PC-3 (cell line): ENCODE data around the gene CYP8B1. TPM values are rescaled to one million over a fixed set of nuclear protein-coding genes. Genes with fewer than 3 reads are reported as not detected.
A peak's percentile ranks its signal among the peaks of the same experiment; 100 is the strongest.

Source experiments
- ATAC-seq: fragments of 200-7000 bp; cut with Tn5 transposase; 2 replicates; pipeline ENCODE4 v1.9.1; 2020; ENCODE audit warnings: mild to moderate bottlenecking, moderate library complexity
- BruUV-seq: library from RNA; stranded (reverse); fragments of 400-500 nt; replicated peaks from 2 replicates; lab custom pipeline; 2021; lab: Mats Ljungman, UMichigan
- CTCF ChIA-PET: fragments of 300-600 bp; sonication (Branson Sonifier 250); formaldehyde crosslinking; loops from one replicate; lab custom pipeline; 2022; ENCODE audit warnings: antibody characterized with exemption; lab: Charles Lee
- POLR2A ChIA-PET: fragments of 300-600 bp; sonication (Branson Sonifier 250); formaldehyde crosslinking; loops from one replicate; lab custom pipeline; 2022; ENCODE audit warnings: antibody characterized with exemption; ENCODE audit not compliant: unreplicated experiment; lab: Charles Lee
- DNase-seq: peaks from one replicate; pipeline ENCODE4 v3.0.0-alpha.2; 2015
- H2AFZ ChIP-seq: fragments of 300-600 bp; sonication (generic); 2 replicates; pipeline ENCODE4 v1.6.0; 2016; ENCODE audit warnings: antibody characterized with exemption, low read length
- H3F3A ChIP-seq: fragments of 300-600 bp; sonication (generic); one replicate; pipeline ENCODE4 v1.6.0; 2017; ENCODE audit warnings: antibody characterized with exemption, low read length, control low read depth, mild to moderate bottlenecking; ENCODE audit not compliant: unreplicated experiment
- H3K27ac ChIP-seq: fragments of 300-600 bp; sonication (generic); 2 replicates; pipeline ENCODE4 v1.5.1; 2016; ENCODE audit warnings: mild to moderate bottlenecking, low read length
- H3K27me3 ChIP-seq: fragments of 300-600 bp; sonication (generic); 2 replicates; pipeline ENCODE4 v1.6.1; 2016; ENCODE audit warnings: low read length, mixed read lengths
- H3K36me3 ChIP-seq: fragments of 300-600 bp; sonication (generic); 2 replicates; pipeline ENCODE4 v1.6.1; 2016; ENCODE audit warnings: low read depth, mixed run types, low read length, mixed read lengths
- H3K4me1 ChIP-seq: fragments of 300-600 bp; sonication (generic); 2 replicates; pipeline ENCODE4 v1.5.1; 2016; ENCODE audit warnings: low read length; ENCODE audit not compliant: insufficient read depth
- H3K4me2 ChIP-seq: fragments of 300-600 bp; sonication (generic); 2 replicates; pipeline ENCODE4 v1.6.0; 2016; ENCODE audit warnings: low read length
- H3K4me3 ChIP-seq: fragments of 300-600 bp; sonication (generic); 2 replicates; pipeline ENCODE4 v1.5.1; 2016; ENCODE audit warnings: mild to moderate bottlenecking, low read length, mixed read lengths
- H3K79me2 ChIP-seq: fragments of 300-600 bp; sonication (generic); 2 replicates; pipeline ENCODE4 v1.6.1; 2017; ENCODE audit warnings: low read length, mixed read lengths
- H3K9ac ChIP-seq: fragments of 300-600 bp; sonication (generic); 2 replicates; pipeline ENCODE4 v1.6.0; 2016; ENCODE audit warnings: mild to moderate bottlenecking, low read length
- H3K9me2 ChIP-seq: fragments of 300-600 bp; sonication (generic); replicated peaks from 2 replicates; pipeline ENCODE4 v1.6.1; 2016; ENCODE audit warnings: mixed run types, low read length, mixed read lengths
- H3K9me3 ChIP-seq: fragments of 300-600 bp; sonication (generic); 2 replicates; pipeline ENCODE4 v1.6.1; 2016; ENCODE audit warnings: low read length, mixed read lengths
- H4K20me1 ChIP-seq: fragments of 300-600 bp; sonication (generic); 2 replicates; pipeline ENCODE4 v1.6.1; 2016; ENCODE audit warnings: low read length, mixed read lengths
- CTCF ChIP-seq: fragments of 300-600 bp; sonication (generic); conservative IDR thresholded peaks from 2 replicates; pipeline ENCODE4 v1.5.1; 2017; ENCODE audit warnings: antibody characterized with exemption, low read depth, mild to moderate bottlenecking, low read length
- EZH2 ChIP-seq: fragments of 300-600 bp; sonication (generic); IDR thresholded peaks from one replicate; pipeline ENCODE4 v1.6.1; 2017; ENCODE audit warnings: antibody characterized with exemption, mild to moderate bottlenecking, low read length; ENCODE audit not compliant: unreplicated experiment
- EZH2phosphoT487 ChIP-seq: fragments of 300-600 bp; sonication (generic); IDR thresholded peaks from 2 replicates; pipeline ENCODE4 v1.6.1; 2018; ENCODE audit warnings: mild to moderate bottlenecking, antibody characterized with exemption, low read length, borderline replicate concordance
- intact Hi-C: fragments of 100-400 bp; cut with micrococcal nuclease; formaldehyde crosslinking; loops from 2 replicates; pipeline ENCODE4 v1.9.0; 2023
- total RNA-seq: library from RNA; depleted of rRNA; stranded (reverse); fragments of >200 nt; gene quantifications from 2 replicates; pipeline ENCODE4 v1.2.3, GENCODE V29; 2014

CYP8B1 gene
- total RNA-seq, 1 experiment from 2014 or later = not detected

GRCh38 chr3:42914771-42915515 lies 39.3 kb upstream of the CYP8B1 start:
- H3K27ac ChIP-seq = no peak overlapping the region
- DNase-seq (peak; percentile 8), ATAC-seq (no peak)
- ChIA-PET POLR2A (no interaction called here), CTCF (no interaction called here)
- H3K4me3 ChIP-seq = no peak overlapping the region
- peaks cover 35% of the 10 kb centered on the region for H3K9me3 ChIP-seq
- H3K9ac ChIP-seq = no peak overlapping the region
- intact Hi-C loops = no loop called here
- no peaks in the 10 kb centered on the region for H3K4me1 ChIP-seq
- no peaks in the 10 kb centered on the region for H3K27me3 ChIP-seq
- peaks cover 8% of the 10 kb centered on the region; the same call in 1 of the 2 replicates for H3K36me3 ChIP-seq
- no peak overlapping the region for H3K4me2 ChIP-seq
- H3K9me2 ChIP-seq = no peaks in the 10 kb centered on the region
- TF ChIP-seq EZH2phosphoT487 = no peak
- no peak for TF ChIP-seq EZH2
- TF ChIP-seq CTCF = no peak
- no peaks in the 10 kb centered on the region for H3K79me2 ChIP-seq
- BruUV-seq = no TSS peak
- no peaks in the 10 kb centered on the region for H4K20me1 ChIP-seq
- H3F3A ChIP-seq = no peaks in the 10 kb centered on the region
- H2AFZ ChIP-seq = no peak overlapping the region

GRCh38 chr3:42911551-42911950 lies 35.9 kb upstream of the CYP8B1 start:
- intact Hi-C loops = no loop called here
- DNase-seq = no peak
- no peaks in the 10 kb centered on the region for H3K9me2 ChIP-seq
- no peak overlapping the region for H2AFZ ChIP-seq
- H3K4me3 ChIP-seq = no peak overlapping the region
- no peaks in the 10 kb centered on the region for H3K4me1 ChIP-seq
- no TSS peak for BruUV-seq
- no peak overlapping the region for H3K4me2 ChIP-seq
- H4K20me1 ChIP-seq = no peaks in the 10 kb centered on the region
- ChIA-PET CTCF (no interaction called here), POLR2A (no interaction called here)
- TF ChIP-seq EZH2phosphoT487 (no peak), EZH2 (no peak), CTCF (no peak)
- H3K36me3 ChIP-seq = peaks cover 8% of the 10 kb centered on the region; the same call in 1 of the 2 replicates
- H3K27me3 ChIP-seq = no peaks in the 10 kb centered on the region
- no peaks in the 10 kb centered on the region for H3K79me2 ChIP-seq
- ATAC-seq = no peak
- H3K9me3 ChIP-seq = peaks cover 35% of the 10 kb centered on the region
- no peaks in the 10 kb centered on the region for H3F3A ChIP-seq
- no peak overlapping the region for H3K9ac ChIP-seq
- H3K27ac ChIP-seq = no peak overlapping the region

GRCh38 chr3:42908675-42909074 lies 33.0 kb upstream of the CYP8B1 start:
- ATAC-seq (no peak), DNase-seq (no peak)
- no peaks in the 10 kb centered on the region for H3K79me2 ChIP-seq
- no peaks in the 10 kb centered on the region for H3K4me1 ChIP-seq
- H3K9me2 ChIP-seq = no peaks in the 10 kb centered on the region
- H4K20me1 ChIP-seq = no peaks in the 10 kb centered on the region
- no peak overlapping the region for H3K4me2 ChIP-seq
- no peak for TF ChIP-seq EZH2phosphoT487
- TF ChIP-seq EZH2 = no peak
- no peak for TF ChIP-seq CTCF
- intact Hi-C loops = no loop called here
- no TSS peak for BruUV-seq
- H3K9ac ChIP-seq = no peak overlapping the region
- ChIA-PET CTCF (no interaction called here), POLR2A (no interaction called here)
- no peak overlapping the region for H3K4me3 ChIP-seq
- H3F3A ChIP-seq = no peaks in the 10 kb centered on the region
- no peak overlapping the region for H2AFZ ChIP-seq
- no peak overlapping the region for H3K27ac ChIP-seq
- no peaks in the 10 kb centered on the region for H3K27me3 ChIP-seq
- H3K9me3 ChIP-seq = peaks cover 11% of the 10 kb centered on the region
- H3K36me3 ChIP-seq = peaks cover 4% of the 10 kb centered on the region; the same call in 1 of the 2 replicates
